Measurements from ENCODE around the gene ARHGDIG. TPM values are rescaled to one million over a fixed set of nuclear protein-coding genes. Genes with fewer than 3 reads are reported as not detected.
A peak's percentile ranks its signal among the peaks of the same experiment; 100 is the strongest.
"Not testable (repeated sequence)": the region's sequence is repeated elsewhere in the genome, so short reads cannot be mapped to it uniquely, and the experiment has no call there.

Gene ARHGDIG
- polyA plus RNA-seq, 5 donors = 0.33 to 2.4 (median 0.69) TPM

DNA sequence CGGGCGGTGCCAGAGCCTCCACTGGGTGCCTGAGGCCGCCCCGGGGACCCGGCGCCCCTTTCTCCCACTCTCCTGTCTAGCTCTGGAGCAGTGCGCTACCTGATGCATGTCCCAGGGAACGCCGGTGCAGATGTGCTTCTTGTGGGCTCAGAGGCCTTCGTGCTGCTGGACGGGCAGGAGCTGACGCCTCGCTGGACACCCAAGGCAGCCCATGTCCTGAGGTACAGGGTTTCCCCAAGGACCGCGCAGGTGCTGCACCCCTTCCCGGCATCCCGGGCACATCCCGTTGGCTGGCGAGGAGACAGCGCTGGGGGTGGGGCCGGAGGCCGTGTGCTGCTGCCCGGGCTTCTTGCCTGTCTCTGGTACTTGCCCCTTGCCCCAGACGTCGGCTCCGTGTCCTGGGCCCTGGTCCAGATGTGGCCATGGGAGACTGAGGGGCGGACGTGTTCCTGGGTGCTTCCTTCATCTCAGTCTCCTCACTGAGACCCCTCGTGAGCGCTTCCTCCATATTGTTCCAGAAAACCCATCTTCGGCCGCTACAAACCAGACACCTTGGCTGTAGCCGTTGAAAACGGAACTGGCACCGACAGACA lies 17.1 kb upstream of the ARHGDIG start:
- DNase-seq = no peak

DNA sequence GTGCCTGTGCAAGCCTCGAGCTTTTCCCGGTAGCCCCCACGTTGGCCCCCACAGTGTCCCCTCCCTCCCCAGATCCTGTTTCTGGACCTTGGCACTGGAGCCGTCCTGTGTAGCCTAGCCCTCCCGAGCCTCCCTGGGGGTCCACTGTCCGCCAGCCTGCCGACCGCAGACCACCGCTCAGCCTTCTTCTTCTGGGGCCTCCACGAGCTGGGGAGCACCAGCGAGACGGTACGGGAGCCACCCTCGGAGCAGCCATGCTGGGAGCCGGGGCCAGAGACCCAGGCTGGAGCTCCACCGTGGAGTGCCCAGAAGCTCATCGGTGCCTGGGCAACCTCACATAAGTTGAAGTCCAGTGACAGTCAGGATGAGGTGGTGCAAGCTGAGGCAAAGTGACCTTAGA lies 16.4 kb upstream of the ARHGDIG start:
- DNase-seq = no peak

DNA sequence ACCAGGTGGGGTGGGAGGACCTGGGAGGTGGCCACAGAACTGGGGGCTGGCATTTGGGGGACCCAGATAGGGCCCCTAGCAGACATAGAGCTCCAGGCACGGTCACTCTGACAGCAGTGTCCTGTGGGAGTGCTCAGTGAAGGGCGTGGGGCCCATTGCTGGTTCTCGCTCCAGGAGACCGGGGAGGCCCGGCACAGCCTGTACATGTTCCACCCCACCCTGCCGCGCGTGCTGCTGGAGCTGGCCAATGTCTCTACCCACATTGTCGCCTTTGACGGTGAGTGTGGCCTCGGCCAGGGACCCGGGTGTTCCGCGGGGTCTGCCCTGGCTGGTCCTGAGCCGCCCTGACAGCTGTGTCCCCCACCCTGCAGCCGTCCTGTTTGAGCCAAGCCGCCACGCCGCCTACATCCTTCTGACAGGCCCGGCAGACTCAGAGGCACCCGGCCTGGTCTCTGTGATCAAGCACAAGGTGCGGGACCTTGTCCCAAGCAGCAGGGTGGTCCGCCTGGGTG lies 15.9 kb upstream of the ARHGDIG start:
- DNase-seq = no peak

DNA sequence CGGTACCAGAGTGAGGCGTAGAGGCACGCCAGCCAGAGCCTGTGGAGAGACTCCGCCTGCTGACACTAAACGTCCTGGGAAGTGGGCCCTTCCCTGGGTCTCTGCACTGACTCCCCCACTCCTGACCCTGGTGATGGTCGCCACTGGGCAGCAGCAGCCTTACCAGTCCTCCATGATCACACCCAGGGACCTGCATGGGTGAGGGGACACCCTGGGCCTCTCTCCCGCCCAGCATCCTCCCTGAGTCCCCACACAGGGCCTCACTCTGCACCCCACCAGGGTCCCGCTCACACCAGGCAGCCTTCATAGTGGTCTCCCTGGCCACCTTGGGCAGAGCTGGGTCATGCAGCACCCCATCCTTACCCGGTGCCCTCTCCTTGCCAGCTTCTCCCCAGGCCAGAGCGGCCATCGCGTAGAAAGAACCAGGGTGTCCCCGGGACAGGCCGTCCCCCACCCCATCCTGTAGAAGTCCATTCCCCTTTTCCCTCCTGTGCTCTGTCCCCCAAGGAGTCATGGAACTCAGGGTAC lies 15.3 kb upstream of the ARHGDIG start:
- DNase-seq = no peak

DNA sequence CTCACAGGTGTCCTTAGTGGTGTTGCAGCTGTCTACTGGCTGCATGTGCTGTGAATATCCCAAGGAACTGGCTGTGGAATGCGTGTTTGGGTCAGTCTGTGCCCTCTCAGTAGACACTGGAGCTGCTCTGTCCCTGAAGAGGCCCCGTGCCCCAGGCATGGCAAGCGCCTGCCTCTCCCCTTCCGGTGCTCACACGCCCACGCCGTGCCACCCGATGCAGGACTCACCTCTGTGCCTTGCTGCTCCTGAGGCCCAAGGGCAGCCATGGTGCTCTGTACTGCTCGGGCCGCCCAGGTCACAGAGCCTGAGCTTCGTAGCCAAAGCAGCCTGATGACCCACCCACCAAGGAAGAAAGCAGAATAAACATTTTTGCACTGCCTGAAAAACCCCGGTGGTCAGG lies 14.7 kb upstream of the ARHGDIG start:
- DNase-seq = no peak

DNA sequence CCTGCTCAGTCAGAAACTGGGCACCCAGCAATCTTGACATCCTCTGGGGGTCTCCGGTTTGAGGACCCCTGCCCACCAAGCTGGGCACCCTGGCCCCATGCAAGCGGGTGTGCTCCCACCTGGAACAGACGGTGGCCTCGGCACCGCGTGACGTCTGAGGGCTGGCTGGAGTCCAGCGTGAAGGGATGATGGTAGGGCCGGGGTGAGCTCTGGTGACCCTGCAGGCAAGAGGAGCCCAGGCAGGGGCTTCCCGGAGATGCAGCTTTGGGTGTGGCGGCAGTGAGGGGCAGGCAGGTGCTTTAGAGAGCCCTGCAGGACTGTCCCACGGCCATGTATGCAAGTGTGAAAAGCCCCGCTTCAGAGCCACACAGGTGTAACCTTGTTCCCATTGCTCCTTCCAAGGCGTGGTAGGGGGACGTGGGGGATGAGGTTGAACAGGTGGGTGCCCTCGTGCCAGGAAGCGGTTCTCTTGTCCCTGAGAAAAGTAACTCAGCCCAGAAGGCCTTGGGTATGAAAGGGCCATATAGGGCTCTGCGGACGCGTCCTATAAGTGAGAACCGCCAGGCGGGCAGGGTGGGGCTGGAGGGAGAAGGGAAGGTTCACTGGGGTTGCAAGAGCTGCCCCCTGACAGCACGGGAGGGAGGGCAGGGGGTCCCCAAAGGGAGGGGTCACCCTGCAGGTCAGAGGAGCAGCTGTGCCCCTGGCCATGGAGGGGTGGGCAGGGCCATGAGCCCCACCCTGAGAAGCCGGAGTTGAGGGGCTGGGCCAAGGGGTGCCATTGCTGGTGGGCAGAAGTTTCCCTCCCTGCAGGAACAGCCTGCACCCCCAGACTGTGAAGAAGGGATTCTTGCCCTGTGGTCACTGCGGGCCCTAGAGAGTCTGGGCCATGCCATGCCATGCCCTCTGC lies 13.9 kb upstream of the ARHGDIG start:
- DNase-seq = no peak

DNA sequence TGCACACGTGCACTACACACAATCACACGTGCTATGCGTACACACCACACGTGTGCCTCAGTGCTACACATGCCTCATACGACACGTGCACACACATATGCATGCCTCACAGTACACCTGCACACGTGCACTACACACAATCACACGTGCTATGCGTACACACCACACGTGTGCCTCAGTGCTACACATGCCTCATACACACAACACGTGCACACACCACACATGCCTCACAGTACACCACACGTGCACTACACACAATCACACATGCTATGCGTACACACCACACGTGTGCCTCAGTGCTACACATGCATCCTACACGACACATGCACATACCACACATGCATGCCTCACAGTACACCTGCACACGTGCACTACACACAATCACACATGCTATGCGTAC lies 12.8 kb upstream of the ARHGDIG start:
- not testable (repeated sequence) for DNase-seq

DNA sequence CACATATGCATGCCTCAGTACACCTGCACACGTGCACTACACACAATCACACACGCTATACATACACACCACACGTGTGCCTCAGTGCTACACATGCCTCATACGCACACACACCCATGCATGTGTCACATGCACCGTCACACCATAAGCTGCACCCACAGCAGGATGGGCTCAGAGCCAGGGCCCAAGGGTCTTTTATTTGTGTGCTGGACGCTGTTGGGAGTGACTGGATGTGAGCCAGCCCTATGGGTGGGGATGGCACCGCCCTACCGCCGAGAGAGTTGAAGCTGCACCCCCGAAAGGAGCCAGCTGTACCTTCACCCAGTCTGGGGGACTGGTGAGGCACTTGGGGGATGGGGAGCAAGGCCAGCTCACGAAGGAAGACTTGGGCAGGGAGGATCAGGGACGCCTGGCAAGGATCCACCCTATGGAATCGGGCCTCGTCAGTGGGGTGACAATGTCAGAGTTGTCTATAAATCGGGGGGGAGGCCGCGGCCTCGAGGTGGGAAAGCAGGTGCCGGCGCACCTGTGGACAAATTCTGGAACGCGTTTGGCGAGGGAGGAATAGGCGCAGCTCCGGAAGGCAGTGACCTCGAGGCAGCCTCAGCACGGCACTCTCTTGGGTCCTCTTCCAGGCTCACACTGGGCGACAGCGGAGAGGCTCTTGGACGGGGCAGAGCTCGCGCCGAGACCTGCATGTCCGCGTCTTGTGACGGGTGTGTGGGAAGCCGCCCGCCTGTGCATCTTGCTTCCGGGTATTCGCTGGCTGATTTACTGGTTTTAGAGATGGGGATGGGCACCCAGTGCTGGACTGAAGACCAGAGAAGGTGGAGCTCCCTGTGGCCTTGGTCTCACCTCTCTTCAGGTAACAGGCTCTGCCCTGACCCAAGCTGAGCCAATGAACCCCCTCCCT lies 12.0 kb upstream of the ARHGDIG start:
- DNase-seq = no peak

DNA sequence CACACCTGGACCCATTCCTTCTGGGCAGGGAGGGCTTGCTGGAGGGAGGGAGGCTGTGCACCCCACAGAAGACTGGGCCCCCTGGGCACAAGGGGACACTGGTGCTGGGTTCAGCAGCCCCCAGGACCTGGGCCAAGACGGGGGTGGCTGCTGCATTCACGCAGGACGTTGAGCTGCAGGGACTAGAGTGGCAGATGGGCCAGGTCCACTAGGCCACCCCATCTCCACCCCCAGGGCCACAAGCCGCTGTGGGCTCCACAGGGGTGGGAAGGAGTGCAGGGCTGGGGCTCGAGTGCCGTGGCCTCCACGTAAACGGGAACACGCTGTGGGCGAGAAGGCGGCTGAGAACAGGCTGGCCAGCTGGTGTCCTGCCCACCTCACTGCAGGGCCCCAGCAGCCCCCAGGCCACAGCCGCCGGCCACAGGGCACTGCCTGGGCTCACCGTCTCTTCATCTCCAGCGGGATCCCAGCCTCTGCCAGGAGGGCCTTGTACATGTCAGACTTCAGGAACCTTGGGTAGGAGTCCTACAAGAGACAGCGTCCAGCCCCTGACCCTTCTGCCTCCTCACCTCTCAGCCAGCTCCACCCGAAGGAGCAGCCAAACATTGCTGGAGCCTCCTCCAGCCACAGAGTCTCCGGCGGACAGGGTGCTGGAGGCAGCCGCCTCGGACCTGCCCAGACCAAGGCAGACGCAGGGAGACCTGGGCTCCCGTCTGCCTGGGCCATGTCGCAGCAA lies 11.2 kb upstream of the ARHGDIG start:
- DNase-seq = no peak

DNA sequence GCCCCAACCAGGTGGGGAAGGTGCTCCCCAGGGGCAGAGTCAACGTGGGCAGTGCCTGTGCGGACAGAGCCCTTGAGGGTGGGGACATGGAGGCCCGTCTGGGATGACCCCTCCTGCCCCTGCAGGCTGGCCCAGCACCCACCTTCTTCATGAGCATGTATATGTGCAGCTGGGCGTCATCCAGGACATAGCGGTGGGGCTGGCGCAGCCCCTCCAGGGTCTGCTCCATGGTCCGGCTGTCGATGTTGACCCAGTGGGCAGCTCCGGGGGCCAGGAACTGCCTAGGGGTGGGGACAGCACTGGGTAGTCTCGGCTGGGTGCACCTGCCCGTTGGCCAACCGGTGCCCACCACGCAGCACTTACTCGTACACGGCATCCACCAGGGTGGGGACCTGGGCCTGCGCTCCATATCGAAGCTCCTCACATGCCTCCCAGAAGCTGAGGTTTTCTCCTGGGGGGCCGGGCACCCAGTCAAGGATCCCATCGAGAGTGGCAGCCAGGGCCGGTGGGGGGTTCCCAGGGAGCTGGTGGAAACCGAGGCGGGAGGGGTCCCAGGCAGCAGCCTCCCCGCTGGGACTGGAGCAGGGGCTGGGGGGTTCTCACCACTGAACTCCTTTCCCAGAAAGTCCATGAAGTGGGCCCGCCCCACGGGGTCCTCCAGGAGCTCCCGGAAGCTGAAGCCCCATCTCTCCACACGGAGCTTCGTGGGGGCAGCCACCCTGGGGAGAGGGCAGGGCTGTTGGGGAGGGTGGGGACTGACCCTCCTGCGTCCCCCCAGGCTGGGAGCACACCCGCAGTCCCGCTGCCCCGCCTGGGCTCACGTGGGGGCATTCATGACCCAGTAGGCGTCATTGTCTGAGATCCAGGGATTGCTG lies 9.8 kb upstream of the ARHGDIG start:
- DNase-seq = no peak

DNA sequence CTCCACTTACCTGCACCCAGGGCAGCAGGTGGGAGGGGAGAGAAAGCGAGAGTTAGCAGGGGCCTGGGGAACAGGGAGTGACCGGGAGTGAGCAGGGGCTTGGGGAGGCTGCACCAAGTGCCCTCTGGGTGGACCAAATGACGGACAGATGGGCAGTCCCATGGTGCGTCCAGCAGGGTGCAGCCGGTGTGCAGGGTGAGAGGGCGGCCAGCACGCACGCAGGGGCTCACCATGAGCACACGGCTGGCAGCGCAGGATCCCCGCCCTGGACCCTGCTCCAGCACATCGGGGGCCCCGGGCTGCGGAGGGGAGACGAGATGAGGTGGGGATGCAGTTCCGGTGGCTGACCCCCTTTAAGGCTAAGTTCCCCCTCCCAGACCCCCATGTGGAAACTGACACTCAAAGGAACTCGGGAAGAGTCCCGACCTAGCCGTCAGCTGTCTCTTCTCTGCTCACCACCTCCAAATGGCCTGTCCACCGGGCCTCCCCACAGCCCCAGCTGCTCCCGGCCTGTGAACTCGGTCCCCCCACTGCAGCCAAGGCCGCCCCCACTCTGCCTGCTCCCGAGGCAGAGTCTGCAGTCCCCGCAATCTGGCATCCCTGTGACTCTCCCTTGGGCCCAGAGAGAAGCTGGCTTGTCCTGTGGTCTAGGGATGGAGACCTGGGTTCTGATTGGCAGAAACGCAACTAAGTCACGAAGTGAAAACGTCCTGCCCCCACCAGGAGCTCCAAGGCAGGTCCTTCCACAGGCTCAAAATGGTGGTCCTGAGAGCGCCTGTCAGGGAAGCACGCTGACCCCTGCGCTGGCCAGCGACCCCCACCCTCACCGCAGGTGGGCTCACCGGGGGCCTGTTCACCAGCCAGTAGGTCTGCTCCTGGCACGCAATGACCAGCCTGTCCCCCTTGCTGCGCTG lies 7.5 kb upstream of the ARHGDIG start:
- no peak for DNase-seq

DNA sequence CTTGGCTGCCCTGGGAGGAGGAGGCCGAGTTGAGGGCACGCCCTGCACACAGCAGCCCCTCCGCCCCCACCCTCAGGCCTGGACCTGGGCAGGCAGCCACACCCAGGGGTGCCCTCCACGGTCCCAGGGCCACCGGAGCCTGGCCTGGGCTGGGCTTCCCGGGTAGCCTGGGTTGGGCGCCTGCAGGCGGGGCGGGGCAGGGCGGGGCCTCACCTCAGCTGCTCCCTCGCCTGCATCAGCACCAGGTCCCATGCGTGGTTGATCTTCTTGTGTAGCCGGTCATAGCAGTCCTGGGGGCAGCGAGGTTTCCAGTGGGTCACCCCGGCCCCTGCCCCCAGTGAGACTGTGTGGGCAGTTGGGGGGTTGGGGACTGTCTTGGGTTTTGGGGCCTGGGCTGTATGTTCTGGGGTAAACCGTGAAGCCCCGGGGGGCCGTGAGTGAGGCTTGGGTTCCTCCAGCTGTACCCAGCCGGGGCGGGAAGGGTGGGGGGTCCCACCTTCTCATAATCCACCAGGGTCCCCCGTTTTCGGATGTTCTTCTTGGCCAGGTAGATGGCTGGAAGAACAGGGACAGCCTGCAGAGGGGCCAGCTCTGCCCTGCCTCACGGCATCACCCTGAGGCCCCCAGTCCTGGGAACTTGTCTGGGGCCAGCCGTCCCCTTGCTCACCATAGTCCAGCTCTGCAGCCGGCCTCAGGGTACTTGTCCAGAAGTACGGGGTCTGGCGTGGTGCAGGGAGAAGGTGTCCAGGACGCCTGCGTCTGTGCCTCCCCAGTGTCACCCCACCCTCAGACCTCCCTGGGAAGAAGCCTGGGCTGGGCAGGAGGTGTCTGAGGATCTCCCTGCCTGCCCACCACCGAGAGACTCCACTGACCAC lies 6.6 kb upstream of the ARHGDIG start:
- DNase-seq = no peak

DNA sequence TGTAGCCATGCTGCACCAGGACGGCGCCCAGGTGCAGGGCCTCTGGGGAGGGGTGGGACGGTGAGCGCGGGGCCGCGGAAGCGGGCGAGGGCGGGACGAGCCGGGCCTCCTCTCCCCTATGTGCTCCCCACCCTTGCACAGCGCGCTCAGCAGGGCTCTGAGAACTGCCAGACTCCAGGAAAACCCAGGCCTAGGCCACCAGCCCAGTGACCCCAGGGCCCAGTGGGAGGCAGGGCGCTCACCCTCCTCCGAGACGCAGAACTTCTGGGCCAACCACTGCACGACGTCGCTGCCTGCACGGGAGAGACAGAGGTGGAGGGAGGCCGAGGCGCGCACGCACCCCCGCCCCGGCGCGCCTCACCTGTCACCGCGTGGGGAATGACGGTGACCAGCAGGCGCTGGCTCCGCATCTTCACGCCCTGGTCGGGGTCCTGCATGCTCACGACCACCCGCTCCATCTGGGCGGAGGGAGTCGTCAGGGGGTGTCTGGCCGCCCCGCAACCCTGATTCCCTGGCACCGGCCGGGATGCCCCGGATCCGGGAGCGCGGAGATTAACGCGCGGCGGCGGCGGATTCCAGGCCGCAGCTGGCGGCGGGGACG lies 5.2 kb upstream of the ARHGDIG start:
- no peak for DNase-seq

DNA sequence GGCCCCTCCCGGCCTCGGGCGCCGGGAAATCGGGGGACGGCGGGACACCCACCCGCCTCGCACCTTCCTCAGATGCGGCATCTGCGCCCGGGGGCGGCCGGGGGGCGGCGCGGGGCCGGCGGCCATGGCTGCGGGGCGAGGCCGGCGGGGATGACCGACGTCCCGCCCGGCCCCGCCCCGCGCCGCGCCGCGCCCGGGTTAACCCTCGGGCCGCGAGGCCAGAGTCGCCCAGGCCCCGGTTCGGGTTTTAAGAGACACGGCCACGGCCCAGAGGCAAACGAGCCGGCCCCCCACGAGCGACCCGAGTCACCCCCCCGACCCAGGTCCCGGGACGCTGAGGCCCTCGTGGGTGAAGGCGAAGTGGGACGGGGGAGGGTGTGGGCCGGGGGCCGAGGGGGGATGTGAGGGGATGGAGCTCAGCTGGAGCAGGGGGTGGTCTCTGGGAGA lies 4.6 kb upstream of the ARHGDIG start, which contains the start of gene RGS11:
RGS11 (minus strand) TSS at position 159 of the 447 bp plus-strand sequence; CDS start at position 126, 33 bp downstream.
- DNase-seq = no peak

DNA sequence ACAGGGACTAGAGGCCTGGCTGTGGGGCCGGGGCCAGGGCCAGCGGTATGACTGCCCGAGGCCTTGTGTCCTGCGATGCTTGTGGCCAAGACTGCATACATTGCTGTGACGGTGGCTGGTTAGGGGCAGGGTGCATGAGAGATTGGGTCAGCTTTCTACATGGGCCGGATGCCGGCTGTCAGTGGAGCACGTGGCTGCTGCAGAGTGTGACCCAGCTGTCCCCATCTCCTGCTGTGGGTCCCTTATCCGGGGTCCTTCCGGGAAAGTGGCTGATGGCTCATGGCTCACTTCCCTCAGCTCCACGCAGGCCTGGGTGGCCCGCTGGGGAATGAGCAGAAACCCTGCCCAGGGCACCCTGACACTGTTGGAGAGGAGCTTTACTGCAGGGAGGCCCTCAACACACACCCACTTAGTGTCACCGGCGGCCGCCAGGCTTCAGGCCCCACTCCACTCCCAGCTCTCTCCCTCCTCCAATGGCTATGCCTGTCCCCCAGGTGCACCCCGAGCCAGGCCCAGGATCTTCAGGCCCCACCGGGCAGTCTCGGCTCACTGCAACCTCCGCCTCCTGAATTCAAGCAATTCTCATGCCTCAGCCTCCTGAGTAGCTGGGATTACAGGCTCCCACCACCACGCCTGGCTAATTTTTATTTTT lies 3.8 kb upstream of the ARHGDIG start:
- DNase-seq = peak in 1 of 2 donors; percentile 36

DNA sequence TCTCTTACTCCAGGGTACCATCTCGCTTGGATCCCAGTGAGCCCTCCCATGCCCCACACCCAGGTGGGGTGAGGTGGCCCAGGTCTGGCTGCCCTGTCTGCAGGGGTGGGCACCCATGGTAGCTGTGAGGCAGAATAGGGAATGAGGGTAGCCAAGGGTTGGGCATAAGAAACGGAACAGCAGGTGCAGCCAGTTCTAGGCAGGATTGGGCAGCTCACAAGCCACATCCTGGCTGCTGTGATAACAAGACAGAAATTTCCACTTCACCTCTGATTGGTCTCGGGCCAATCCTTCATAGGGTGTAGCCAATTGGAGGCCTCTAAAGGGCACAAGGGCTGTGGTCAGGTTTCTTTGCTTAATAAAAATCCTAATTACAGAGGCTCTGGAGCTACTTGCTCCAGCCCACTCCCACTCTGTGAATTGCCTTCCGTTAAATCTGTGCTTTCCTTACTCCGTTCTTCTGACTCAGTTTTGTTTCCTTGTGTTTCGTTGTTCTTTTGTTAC lies 1.5 kb upstream of the ARHGDIG start:
- DNase-seq = peak; percentile 23 to 27

Measured in right lung (tissue), 5 donors.